ENCODE data around the gene TMEM43. TPM values are rescaled to one million over a fixed set of nuclear protein-coding genes. Genes with fewer than 3 reads are reported as not detected.

Gene TMEM43
- total RNA-seq, 3 donors from 2014 or later: 23.1 to 50.4 (median 31.3) TPM

- Histone ChIP-seq H3K9me3 (no peaks in the 10 kb centered on the region), H3K36me3 (ENCODE audit: low read depth) (peaks cover 5% of the 10 kb centered on the region), H3K4me3 (no peak overlapping the region), H3K4me1 (ENCODE audit: low read depth) (peaks cover 19% of the 10 kb centered on the region)
- intact Hi-C loops (cut with DNase I, micrococcal nuclease): no loop called here
- no peak for TF ChIP-seq CTCF (IDR thresholded peaks at IDR 0.05)
- DNase-seq (no peak), ATAC-seq (no peak)
Observed at GRCh38 chr3:14128724-14129123, 3.9 kb downstream of the TMEM43 start.

GRCh38 chr3:14129296-14129695 lies 4.4 kb downstream of the TMEM43 start:
- ATAC-seq (no peak), DNase-seq (no peak)
- intact Hi-C loops (cut with DNase I, micrococcal nuclease): no loop called here
- Histone ChIP-seq H3K4me3 (no peak overlapping the region), H3K36me3 (ENCODE audit: low read depth) (peaks cover 8% of the 10 kb centered on the region), H3K9me3 (no peaks in the 10 kb centered on the region), H3K4me1 (ENCODE audit: low read depth) (peaks cover 17% of the 10 kb centered on the region)
- no peak for TF ChIP-seq CTCF (IDR thresholded peaks at IDR 0.05)

GRCh38 chr3:14130230-14130629 lies 5.4 kb downstream of the TMEM43 start:
- DNase-seq: no peak
- ATAC-seq: no peak
- Histone ChIP-seq H3K9me3 (no peaks in the 10 kb centered on the region), H3K4me1 (ENCODE audit: low read depth) (peaks cover 17% of the 10 kb centered on the region), H3K36me3 (ENCODE audit: low read depth) (peaks cover 16% of the 10 kb centered on the region), H3K4me3 (no peak overlapping the region)
- no peak for TF ChIP-seq CTCF (IDR thresholded peaks at IDR 0.05)
- intact Hi-C loops (cut with DNase I, micrococcal nuclease): no loop called here

GRCh38 chr3:14130707-14131106 lies 5.9 kb downstream of the TMEM43 start:
- intact Hi-C loops (cut with DNase I, micrococcal nuclease): no loop called here
- H3K9me3 ChIP-seq: no peaks in the 10 kb centered on the region
- peaks cover 16% of the 10 kb centered on the region for H3K36me3 ChIP-seq (ENCODE audit: low read depth)
- peaks cover 16% of the 10 kb centered on the region for H3K4me1 ChIP-seq (ENCODE audit: low read depth)
- DNase-seq (no peak), ATAC-seq (no peak)
- TF ChIP-seq CTCF (IDR thresholded peaks at IDR 0.05): no peak
- no peak overlapping the region for H3K4me3 ChIP-seq

- no peak overlapping the region for H3K4me3 ChIP-seq
- DNase-seq (no peak), ATAC-seq (no peak)
- intact Hi-C loops (cut with DNase I, micrococcal nuclease): no loop called here
- H3K36me3 ChIP-seq (ENCODE audit: low read depth): peaks cover 16% of the 10 kb centered on the region
- no peaks in the 10 kb centered on the region for H3K9me3 ChIP-seq
- H3K4me1 ChIP-seq (ENCODE audit: low read depth): peaks cover 12% of the 10 kb centered on the region
- no peak for TF ChIP-seq CTCF (IDR thresholded peaks at IDR 0.05)
Observed at GRCh38 chr3:14131134-14131533, 6.3 kb downstream of the TMEM43 start.

- peaks cover 16% of the 10 kb centered on the region for H3K36me3 ChIP-seq (ENCODE audit: low read depth)
- intact Hi-C loops (cut with DNase I, micrococcal nuclease): no loop called here
- DNase-seq (no peak), ATAC-seq (no peak)
- H3K4me3 ChIP-seq: no peak overlapping the region
- no peaks in the 10 kb centered on the region for H3K9me3 ChIP-seq
- H3K4me1 ChIP-seq (ENCODE audit: low read depth): peaks cover 4% of the 10 kb centered on the region
- TF ChIP-seq CTCF (IDR thresholded peaks at IDR 0.05): no peak
Observed at GRCh38 chr3:14132120-14132519, 7.3 kb downstream of the TMEM43 start.

Measured in mucosa of descending colon (tissue), 3 donors.